Tibial nerve (tissue), 4 donors: ENCODE data around the gene MEX3D.
A peak's percentile ranks its signal among the peaks of the same experiment; 100 is the strongest.

Experiments
- CTCF ChIP-seq, 5 experiments: fragments of 200-600 bp in 3 of 5; fragments of 450-650 bp in 2 of 5; sonication (generic) in 3 of 5; IDR thresholded peaks; one replicate each; pipeline ENCODE4 v1.5.1; 2016 to 2019; ENCODE audit warnings: antibody characterized with exemption in 5 of 5, mild to moderate bottlenecking in 3 of 5, moderate library complexity in 2 of 5
- EP300 ChIP-seq, 2 donors: sonication (generic); formaldehyde crosslinking; IDR thresholded peaks; one replicate each; pipeline ENCODE4 v1.6.1; 2017; ENCODE audit warnings: antibody characterized with exemption in 2 of 2, mild to moderate bottlenecking in 1 of 2
- POLR2A ChIP-seq, 2 donors: fragments of 450-650 bp; IDR thresholded peaks; one replicate each; pipeline ENCODE4 v1.6.1; 2017; ENCODE audit warnings: antibody characterized with exemption in 2 of 2, mild to moderate bottlenecking in 2 of 2, moderate library complexity in 2 of 2

GRCh38 chr19:1512671-1513498 lies 55.2 kb downstream of the MEX3D start, which contains the start of gene ADAMTSL5:
- TF ChIP-seq POLR2A (IDR thresholded peaks at IDR 0.05): no peak
- no peak for TF ChIP-seq EP300 (IDR thresholded peaks at IDR 0.05)
- peak in 2 of 5 experiments; percentile 22 to 30 for TF ChIP-seq CTCF (IDR thresholded peaks at IDR 0.05)
